Measurements from ENCODE around the gene BRIX1.

The BRIX1 gene

GRCh38 chr5:34970552-34970951 is 55.0 kb downstream of the BRIX1 start:
- no peak for TF ChIP-seq CTCF (IDR thresholded peaks at IDR 0.05)
